GOT3 (cell line): Measurements from ENCODE around the gene MTMR1.

Experiments
- DNase-seq: peaks from one replicate; lab custom pipeline; 2025; ENCODE audit warnings: mixed read lengths; lab: John Stamatoyannopoulos, UW

MTMR1 gene

DNA sequence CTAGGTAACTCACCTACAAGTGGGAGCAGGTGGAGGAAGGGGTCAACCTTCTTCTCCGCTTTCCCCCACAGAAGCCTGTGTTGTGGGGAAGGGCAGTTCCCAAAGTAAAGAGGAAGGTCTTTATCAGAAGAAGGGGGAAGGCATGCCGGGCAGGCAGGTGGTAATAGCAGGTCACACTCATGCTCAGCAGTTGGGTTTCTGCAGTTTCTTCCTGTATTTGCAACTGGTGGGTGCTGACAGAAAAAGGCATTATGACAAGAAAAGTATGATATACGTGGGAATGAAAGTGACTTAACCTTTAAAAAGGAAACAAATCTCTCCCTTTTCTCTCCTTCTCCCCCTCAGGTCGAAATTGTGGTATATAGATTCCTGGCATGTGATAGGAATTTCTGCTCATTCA is 3.7 kb downstream of the MTMR1 start:
- no peak for DNase-seq

DNA sequence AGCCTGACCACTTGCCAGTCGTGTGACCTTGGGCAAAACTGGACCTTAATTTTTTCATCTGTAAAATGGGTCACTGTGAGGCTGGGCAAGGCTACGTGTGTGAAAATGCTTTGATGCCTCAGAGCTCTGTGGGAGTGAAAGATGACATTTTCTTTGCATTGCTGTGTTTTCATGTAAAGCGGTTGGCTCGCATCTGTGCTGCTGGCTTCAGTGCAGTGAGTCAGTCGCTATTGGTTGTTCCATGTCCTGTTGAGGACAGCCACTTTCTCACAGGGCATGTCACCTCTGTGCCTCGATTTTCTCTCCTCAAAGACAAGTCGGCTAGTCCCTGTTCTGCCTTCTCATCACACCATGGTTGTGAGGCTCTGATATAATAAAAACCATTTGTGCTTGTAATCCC is 4.4 kb downstream of the MTMR1 start:
- no peak for DNase-seq

DNA sequence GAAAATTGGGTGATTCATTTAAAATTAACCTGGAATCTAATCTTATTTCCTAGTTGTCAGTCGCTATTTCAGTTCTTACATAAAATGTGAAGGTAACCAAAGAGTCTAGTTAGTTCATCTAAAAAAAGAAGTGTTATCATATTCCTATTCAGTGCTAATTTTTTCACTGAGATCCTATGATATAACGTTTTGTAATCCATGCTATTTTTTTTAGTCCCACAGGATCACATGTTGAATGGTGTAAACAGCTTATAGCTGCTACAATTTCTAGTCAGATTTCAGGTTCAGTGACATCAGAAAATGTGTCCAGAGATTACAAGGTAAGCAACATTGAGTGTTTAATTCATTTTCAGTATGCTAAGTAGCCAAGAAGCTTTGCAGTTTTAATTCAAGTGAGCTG is 5.8 kb downstream of the MTMR1 start:
- no peak for DNase-seq

DNA sequence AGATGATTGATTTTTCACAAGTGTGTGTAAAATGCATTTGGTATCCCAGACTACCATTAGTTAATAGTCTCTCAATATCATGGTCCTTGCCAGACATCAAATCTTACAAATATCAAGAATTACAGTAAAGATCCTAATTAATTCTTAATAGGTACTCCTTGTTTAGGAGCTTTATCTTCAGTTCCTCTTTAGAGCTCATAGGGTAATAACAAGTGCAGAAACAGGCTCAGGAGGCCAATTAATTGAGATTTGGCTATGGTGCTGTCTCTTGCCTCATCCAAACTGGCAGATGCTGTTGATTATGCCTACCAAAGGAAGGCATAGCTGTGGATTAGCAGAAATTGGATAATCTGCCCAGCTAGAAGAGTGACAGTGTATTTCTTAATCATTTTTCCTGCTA is 6.9 kb downstream of the MTMR1 start:
- DNase-seq: no peak

DNA sequence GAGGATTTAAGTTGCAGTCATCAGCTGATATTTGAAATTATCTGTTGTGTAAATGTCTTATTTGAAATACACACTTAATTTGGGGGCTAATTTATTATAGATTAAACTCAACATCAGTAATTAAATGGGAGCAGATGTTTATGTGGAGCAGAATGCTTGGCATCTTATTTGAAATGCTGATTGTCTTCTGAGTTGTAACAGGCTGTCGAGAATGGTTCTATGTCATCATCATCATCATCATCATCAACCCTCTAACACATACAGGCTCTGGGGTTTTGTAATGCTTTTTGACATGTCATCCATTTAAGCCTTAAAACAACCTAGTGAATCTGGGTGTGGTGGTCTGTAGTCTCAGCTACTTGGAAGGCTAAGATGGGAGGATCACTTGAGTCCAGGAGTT is 8.2 kb downstream of the MTMR1 start:
- no peak for DNase-seq

DNA sequence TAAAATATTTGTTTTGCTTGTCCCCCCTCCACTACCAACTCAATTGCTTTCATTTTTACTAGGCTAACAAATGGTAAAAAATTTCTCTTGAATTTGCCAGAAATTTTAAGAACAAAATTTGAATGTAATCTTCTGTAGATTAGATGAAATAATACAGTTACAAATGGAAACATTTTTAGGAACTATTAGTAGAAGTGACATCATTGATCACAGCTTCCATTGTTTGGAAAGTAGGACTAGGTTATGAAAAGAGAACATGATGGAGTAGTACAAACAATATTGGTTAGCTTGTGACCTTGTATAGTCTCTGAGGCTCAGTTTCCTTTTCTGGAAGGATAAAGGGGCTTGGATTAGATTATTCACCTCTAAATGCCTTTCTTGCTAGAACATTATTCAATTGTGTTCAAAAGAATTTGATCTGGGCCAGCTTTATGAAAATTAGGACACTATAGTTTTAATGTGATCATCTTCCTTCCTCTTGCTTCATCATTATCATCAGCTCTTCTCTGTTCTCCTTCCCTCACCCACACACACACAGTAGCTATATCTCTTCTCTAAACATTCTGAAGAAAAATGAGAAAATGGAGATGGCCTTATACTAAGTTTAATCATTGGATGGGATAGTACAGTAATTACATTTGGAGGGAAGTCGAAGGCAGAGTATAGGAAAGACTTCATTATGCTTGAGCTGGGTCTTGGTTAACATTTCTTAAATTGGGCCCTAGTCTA is 9.9 kb downstream of the MTMR1 start:
- no peak for DNase-seq

DNA sequence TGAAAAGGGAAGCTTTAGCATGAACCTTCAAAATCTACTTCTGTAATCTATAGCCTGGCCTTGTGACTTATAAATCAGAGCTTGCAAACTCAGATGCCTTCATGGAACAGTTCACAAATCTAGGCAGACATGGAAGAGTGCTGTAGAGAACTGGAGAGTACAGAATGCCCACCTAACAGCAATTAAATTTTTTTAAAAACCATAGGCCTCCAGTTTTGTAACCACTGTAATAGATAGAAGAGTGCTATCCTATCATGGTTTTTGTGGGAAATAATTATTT is 10.4 kb downstream of the MTMR1 start:
- no peak for DNase-seq

DNA sequence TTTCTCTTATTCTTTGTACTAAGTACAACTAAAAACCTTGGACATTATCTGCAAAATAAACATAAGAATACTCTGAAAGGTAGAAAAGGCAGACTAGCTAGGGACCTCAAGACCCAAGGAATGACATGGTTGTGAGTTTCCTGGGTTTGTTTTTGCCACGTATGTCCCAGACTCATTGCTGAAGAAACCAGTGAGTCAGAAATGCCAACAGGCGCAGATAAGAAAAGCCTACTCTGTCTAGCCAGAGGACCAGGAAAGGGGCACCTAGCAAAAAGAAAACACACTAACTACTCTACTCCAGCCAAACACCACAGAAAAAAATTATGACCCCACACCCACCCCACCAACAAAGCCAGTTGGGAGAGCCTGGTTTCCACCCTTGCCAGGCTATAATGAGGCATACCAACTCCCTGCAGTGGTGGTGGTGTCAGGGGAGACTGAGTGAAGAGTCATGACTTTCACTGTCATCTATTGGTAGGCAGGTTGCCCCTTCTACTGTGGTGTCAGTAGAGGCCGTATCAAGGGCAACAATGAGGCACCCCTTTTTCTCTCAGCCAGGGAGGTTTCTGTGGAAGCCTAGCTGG is 10.9 kb downstream of the MTMR1 start:
- DNase-seq: no peak

DNA sequence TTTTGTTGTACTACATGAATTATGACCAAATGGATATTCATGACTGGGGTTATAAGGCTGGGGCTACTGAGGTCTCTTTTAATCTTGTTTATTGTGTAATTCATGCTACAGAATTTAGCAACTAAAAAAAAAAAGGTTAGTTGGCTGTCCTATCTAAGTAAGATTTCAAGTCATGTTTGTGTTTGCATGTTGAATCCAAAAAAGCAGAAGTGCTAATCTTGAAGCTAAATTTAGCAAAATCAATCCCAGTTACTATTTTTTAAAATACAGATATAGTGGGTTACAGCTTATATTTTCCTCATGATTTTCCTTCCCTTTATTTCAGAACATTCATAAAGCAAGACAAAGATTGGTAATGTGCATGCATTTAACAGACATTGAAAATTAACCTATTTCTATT is 19.4 kb downstream of the MTMR1 start:
- no peak for DNase-seq

DNA sequence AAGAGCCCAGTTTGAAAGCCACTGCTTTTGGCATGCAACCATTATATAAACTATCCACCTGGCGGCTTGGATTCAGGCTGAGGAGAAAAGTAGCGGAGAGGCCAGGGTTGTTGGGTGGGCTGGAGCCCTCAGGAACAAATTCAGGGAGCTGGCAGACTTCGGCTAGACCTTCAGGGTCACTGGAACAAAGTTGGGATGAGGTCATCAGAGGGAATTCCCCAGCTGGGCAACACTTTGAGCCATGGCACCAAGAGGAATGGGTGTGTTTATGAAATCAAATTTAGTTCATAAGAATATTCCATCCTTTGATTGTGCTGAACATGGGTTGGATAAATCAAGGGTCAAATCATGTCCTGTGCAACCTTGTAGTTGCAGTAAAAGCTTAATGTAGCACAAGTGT is 22.0 kb downstream of the MTMR1 start:
- no peak for DNase-seq

DNA sequence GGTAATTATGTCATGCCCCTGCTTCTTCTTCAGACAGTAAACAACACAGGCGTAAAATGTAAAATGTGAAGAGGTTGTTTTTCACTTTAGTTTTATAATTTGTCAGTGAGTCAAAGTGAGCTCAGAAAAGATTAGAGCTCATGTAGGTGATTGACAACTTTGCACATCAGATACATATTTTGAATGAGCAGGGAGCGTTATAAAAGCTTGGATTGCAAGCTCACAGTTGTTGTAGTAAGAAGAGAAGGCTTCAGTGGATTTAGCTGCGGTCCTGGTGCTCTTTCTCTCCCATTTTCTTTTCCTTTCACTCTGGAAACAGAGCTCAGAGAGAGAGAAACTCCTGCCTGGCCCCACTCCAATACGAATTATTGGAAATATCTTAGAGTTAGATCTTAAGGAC is 26.4 kb downstream of the MTMR1 start:
- DNase-seq: no peak

DNA sequence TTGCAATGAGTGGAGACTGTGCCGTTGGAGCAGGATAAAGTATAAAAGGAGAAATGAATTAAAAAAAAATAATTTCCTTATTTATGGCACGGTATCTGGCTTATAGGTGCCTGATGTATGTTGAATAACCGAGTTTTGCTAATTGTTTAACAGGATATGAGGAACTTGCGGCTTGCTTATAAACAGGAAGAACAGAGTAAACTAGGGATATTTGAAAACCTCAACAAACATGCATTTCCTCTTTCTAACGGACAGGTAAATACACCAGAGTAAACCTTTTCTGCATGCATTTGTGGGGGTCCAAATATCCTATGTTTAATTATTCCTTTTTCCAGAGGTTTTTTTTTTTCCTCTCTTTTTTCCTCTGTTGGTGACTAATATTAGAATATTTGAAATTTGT is 36.8 kb downstream of the MTMR1 start:
- DNase-seq: no peak

DNA sequence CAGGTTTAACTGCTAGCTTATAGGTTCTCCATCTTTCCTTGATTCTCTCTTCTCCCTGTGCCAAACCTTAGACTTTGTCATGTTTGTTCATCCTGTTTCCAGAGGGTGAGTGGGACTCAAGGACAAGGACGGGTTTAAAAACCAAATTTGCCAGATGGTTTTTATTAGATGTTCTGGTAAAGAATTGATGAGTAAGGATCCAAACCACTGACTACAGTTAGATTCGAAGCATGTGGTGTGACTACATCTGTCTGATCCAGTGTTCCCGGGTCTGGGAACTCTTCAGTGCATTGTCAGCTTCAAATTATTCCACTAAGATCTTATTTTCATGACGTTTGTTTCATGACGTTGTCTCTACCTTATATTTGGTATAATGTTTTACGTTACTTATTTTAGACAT is 37.5 kb downstream of the MTMR1 start:
- no peak for DNase-seq

DNA sequence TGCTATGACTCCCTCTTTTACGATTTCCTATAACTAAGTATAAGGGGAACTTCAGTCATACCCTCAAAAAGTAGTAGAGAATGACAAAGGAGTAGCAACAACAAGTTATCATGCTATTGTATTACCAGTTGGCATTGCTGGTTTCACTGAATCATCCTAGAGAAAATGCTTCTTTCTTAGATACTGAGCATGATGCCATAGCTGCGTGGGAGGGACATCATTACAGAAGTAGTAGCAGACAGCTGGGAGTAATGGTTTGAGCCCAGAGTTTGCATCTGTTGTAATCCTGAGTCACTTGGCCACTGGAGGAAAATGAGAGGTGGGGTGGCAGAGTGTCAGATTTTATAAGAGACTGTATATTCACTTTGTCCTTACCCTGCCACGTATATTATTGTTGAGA is 38.6 kb downstream of the MTMR1 start:
- DNase-seq: no peak

DNA sequence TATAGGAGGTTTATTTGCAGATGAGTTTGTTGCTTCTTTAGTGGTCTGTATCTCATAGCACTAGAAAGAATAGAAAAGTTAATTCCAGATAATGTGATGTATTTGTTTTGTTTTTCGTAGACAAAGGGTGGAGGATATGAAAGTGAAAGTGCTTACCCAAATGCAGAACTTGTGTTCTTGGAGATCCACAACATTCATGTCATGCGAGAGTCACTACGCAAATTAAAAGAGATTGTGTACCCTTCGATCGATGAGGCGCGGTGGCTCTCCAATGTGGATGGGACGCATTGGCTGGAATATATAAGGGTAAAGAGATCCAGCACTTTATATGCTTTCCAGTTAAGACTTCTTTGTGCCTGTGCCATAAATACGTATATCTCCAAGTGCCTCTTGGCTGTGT is 43.3 kb downstream of the MTMR1 start:
- no peak for DNase-seq

DNA sequence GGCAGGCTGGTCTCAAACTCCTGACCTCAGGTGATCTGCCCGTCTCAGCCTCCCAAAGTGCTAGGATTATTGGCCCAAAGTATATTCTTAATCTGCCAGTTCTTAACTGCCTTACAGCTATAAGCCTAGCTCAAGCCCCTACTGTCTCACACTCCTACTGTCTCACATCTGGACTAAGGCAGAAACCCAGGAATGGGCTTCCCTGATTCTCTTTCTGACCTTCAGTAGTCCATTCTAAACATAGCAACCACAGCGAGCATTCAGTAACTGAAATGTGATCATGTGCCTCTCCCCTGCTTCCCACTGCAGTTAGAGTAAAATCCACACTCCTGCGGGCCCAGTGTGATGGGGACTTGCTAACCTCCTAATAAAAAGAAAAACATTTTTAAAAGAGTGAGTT is 58.9 kb downstream of the MTMR1 start:
- no peak for DNase-seq

DNA sequence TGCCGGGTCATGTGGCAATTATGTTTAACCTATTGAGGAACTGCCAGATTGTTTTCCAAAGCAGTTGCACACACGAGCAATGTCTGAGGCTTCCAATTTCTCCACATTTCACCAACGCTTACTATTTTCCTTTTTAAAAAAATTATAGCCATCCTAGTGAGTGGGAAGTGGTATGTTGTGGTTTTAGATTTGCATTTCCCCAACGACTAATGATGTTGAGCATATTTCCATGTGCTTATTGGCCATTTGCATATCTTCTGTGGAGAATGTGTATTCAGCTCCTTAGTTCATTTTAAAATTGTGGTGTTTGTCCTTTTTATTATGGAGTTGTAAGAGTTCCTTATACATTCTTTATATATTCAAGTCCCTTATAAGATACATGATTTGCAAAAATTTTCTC is 60.2 kb downstream of the MTMR1 start:
- no peak for DNase-seq

DNA sequence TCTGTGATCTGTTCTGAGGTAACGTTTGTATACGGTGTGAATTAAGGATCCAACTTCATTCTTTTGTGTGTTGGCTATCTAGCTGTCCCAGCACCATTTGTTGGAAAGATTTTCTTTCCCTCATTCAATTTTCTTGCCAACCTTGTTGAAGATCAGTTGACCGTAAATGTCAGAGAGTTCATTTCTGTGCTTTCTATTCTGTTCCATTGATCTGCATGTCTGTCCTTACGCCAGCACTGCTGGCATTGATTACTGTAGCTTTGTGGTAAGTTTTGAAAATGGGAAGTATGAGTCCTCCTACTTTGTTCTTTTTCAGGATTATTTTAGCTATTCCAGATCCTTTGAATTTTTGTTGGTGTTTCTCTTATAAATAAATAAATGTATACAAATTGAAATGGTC is 60.8 kb downstream of the MTMR1 start:
- no peak for DNase-seq

DNA sequence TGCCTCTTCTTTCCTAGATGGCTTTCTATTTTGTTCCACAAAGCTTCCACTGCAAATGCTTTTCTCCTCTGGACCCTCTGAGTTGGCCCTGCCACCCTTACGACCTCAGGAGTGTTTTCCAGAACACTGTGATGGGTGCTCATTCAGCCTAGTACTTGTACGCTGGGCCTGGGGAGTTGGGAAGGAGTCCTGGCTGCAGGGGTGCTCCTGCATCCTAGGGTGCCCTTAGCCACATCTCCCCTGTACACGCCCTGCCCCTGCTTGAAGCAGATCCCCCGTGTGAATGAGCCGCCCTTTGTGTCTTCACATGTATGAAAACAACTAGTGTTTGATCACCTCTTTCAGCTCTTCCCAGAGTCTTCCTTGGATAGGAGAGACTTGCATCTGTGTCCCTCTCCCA is 64.2 kb downstream of the MTMR1 start:
- DNase-seq: no peak

DNA sequence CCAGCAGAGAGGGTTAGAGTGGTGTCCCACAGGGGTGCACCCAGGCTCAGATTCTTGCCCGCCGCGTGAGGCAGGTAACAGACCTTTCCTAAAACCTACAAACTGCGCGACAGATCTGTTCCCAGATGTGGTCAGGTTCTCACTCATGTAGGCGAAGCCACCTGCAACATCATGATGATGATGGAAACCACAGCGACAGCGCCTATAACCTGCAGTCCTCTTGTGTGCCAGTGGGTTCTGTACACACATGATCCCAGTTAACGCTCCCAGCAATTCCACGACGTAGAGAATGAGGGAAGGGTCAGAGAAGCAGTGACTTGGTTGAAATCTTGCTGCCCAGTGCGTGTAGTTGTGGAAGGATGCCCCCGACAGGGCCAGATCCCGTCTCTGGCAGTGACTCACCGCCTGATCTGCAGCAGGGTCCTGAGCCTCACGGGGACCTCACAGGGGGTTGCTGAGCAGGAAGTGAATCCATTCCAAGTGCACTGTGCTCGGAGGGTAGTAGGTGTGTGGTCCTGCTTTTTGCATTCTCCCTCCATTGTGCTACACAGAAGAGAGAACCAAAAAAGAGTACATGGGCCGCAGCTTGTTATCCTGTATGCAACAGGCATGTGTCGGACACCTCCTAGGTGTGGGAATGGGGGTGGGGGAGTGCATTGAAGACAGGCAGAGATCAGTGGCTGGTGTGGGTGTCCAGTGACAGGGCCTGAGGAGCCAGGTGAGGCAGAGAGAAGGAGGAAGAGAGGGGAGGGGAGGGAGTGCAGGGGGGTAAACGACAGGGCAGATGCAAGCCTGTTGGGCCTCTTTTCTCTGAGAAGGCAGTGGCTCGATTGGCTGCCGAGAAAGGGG is 66.6 kb downstream of the MTMR1 start:
- no peak for DNase-seq

DNA sequence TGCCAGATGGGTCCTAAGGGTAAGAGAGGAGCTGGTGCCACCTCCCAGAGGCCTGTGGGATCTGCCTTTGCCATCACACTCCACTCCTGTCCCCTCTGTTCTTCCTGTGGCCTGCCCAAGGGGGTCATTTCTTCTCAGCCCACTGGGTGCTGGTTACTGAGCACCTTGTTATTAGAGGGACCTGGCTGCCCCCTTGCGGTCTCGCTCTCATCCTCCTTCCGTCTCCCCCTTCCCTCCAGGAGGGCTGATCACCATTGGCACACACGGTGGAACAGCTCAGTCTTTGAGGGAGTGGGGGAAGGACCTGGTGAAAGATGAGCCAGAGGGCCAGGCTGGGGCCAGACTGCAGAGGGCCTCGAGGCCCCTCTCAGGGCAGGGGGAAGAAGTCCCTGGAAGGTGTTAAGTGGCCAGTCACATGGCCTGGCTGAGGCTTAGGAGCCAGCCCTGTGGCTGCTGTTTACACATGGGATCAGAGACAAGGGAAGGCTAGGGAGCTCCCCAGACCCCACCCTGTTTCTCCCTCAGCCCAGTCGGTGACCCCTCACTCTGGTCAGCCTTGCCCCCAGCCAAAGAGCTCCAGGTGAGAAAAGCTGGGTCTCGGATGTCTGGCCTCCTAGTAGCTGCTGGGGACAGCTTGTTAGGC is 68.1 kb downstream of the MTMR1 start:
- DNase-seq: no peak

DNA sequence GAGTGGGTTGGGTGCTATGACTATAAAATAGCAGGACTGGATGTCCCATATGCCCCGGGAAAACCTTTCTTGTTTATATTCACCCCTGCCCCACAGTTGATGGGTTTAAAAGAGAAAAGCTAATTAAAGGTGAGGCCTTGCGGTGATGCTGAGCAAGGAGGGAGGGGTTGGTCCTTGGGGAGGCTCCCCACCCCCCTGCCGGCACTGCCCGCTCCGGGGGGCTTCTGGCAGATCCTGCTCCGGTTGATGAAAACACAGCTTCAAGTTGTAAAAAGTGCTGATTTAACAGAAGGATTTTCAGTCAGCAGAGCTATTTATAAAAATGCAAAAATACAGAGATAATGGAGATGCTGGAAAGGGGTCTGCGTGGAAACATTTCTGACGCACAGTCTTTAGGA is 68.6 kb downstream of the MTMR1 start:
- no peak for DNase-seq
